ENCODE data around the gene TP53AIP1.

TP53AIP1 gene

GRCh38 chr11:128941573-128942271 lies 949 bp downstream of the TP53AIP1 start:
- H3K9ac ChIP-seq (ENCODE audit: low read depth, low read length), result no peak overlapping the region
- no peaks in the 10 kb centered on the region for H3K9me3 ChIP-seq (ENCODE audit: control insufficient read depth, insufficient read depth, low read length)
- no peaks in the 10 kb centered on the region for H3K4me1 ChIP-seq (ENCODE audit: control insufficient read depth, insufficient read depth, low read length)
- no peak overlapping the region for H3K4me3 ChIP-seq (ENCODE audit: low read depth, low read length)
- no peaks in the 10 kb centered on the region for H3K36me3 ChIP-seq (ENCODE audit: control insufficient read depth, insufficient read depth, low read length)
- H3K27me3 ChIP-seq (ENCODE audit: control insufficient read depth, insufficient read depth, low read length), result peaks cover 8% of the 10 kb centered on the region

- H3K9ac ChIP-seq (ENCODE audit: low read depth, low read length), result no peak overlapping the region
- H3K4me3 ChIP-seq (ENCODE audit: low read depth, low read length), result no peak overlapping the region
- no peaks in the 10 kb centered on the region for H3K36me3 ChIP-seq (ENCODE audit: control insufficient read depth, insufficient read depth, low read length)
- H3K27me3 ChIP-seq (ENCODE audit: control insufficient read depth, insufficient read depth, low read length), result peaks cover 8% of the 10 kb centered on the region
- H3K9me3 ChIP-seq (ENCODE audit: control insufficient read depth, insufficient read depth, low read length), result no peaks in the 10 kb centered on the region
- no peaks in the 10 kb centered on the region for H3K4me1 ChIP-seq (ENCODE audit: control insufficient read depth, insufficient read depth, low read length)
Measured at GRCh38 chr11:128941110-128941509, 1.6 kb downstream of the TP53AIP1 start.

GRCh38 chr11:128940603-128941002 lies 2.1 kb downstream of the TP53AIP1 start:
- no peak overlapping the region for H3K9ac ChIP-seq (ENCODE audit: low read depth, low read length)

GRCh38 chr11:128940156-128940555 lies 2.5 kb downstream of the TP53AIP1 start:
- peaks cover 8% of the 10 kb centered on the region for H3K27me3 ChIP-seq (ENCODE audit: control insufficient read depth, insufficient read depth, low read length)
- no peaks in the 10 kb centered on the region for H3K36me3 ChIP-seq (ENCODE audit: control insufficient read depth, insufficient read depth, low read length)
- no peaks in the 10 kb centered on the region for H3K4me1 ChIP-seq (ENCODE audit: control insufficient read depth, insufficient read depth, low read length)
- H3K9ac ChIP-seq (ENCODE audit: low read depth, low read length), result no peak overlapping the region
- H3K4me3 ChIP-seq (ENCODE audit: low read depth, low read length), result no peak overlapping the region
- H3K9me3 ChIP-seq (ENCODE audit: control insufficient read depth, insufficient read depth, low read length), result no peaks in the 10 kb centered on the region

More at GRCh38 chr11:128940603-128941002, 2.1 kb downstream of the TP53AIP1 start:
- H3K27me3 ChIP-seq (ENCODE audit: control insufficient read depth, insufficient read depth, low read length), result peaks cover 8% of the 10 kb centered on the region
- H3K4me1 ChIP-seq (ENCODE audit: control insufficient read depth, insufficient read depth, low read length), result no peaks in the 10 kb centered on the region
- no peaks in the 10 kb centered on the region for H3K36me3 ChIP-seq (ENCODE audit: control insufficient read depth, insufficient read depth, low read length)
- H3K4me3 ChIP-seq (ENCODE audit: low read depth, low read length), result no peak overlapping the region
- H3K9me3 ChIP-seq (ENCODE audit: control insufficient read depth, insufficient read depth, low read length), result no peaks in the 10 kb centered on the region

- Histone ChIP-seq H3K9me3 (ENCODE audit: control insufficient read depth, insufficient read depth, low read length) (no peaks in the 10 kb centered on the region), H3K4me3 (ENCODE audit: low read depth, low read length) (no peak overlapping the region), H3K9ac (ENCODE audit: low read depth, low read length) (no peak overlapping the region), H3K36me3 (ENCODE audit: control insufficient read depth, insufficient read depth, low read length) (no peaks in the 10 kb centered on the region), H3K27me3 (ENCODE audit: control insufficient read depth, insufficient read depth, low read length) (peaks cover 8% of the 10 kb centered on the region), H3K4me1 (ENCODE audit: control insufficient read depth, insufficient read depth, low read length) (no peaks in the 10 kb centered on the region)
Measured at GRCh38 chr11:128939591-128939990, 3.1 kb downstream of the TP53AIP1 start.

GRCh38 chr11:128938156-128938885 lies 4.3 kb downstream of the TP53AIP1 start:
- no peaks in the 10 kb centered on the region for H3K4me1 ChIP-seq (ENCODE audit: control insufficient read depth, insufficient read depth, low read length)
- no peaks in the 10 kb centered on the region for H3K36me3 ChIP-seq (ENCODE audit: control insufficient read depth, insufficient read depth, low read length)
- peaks cover 12% of the 10 kb centered on the region for H3K27me3 ChIP-seq (ENCODE audit: control insufficient read depth, insufficient read depth, low read length)
- no peaks in the 10 kb centered on the region for H3K9me3 ChIP-seq (ENCODE audit: control insufficient read depth, insufficient read depth, low read length)
- H3K9ac ChIP-seq (ENCODE audit: low read depth, low read length), result no peak overlapping the region
- no peak overlapping the region for H3K4me3 ChIP-seq (ENCODE audit: low read depth, low read length)

GRCh38 chr11:128937480-128937879 lies 5.2 kb downstream of the TP53AIP1 start:
- H3K4me1 ChIP-seq (ENCODE audit: control insufficient read depth, insufficient read depth, low read length), result no peaks in the 10 kb centered on the region
- no peaks in the 10 kb centered on the region for H3K9me3 ChIP-seq (ENCODE audit: control insufficient read depth, insufficient read depth, low read length)
- H3K9ac ChIP-seq (ENCODE audit: low read depth, low read length), result no peak overlapping the region
- H3K27me3 ChIP-seq (ENCODE audit: control insufficient read depth, insufficient read depth, low read length), result peaks cover 14% of the 10 kb centered on the region
- H3K4me3 ChIP-seq (ENCODE audit: low read depth, low read length), result no peak overlapping the region
- H3K36me3 ChIP-seq (ENCODE audit: control insufficient read depth, insufficient read depth, low read length), result no peaks in the 10 kb centered on the region

GRCh38 chr11:128936606-128937251 lies 5.9 kb downstream of the TP53AIP1 start:
- Histone ChIP-seq H3K4me3 (ENCODE audit: low read depth, low read length) (no peak overlapping the region), H3K9ac (ENCODE audit: low read depth, low read length) (no peak overlapping the region), H3K4me1 (ENCODE audit: control insufficient read depth, insufficient read depth, low read length) (no peaks in the 10 kb centered on the region), H3K36me3 (ENCODE audit: control insufficient read depth, insufficient read depth, low read length) (no peaks in the 10 kb centered on the region), H3K9me3 (ENCODE audit: control insufficient read depth, insufficient read depth, low read length) (no peaks in the 10 kb centered on the region), H3K27me3 (ENCODE audit: control insufficient read depth, insufficient read depth, low read length) (peaks cover 19% of the 10 kb centered on the region)

GRCh38 chr11:128934926-128935325 lies 7.7 kb downstream of the TP53AIP1 start:
- no peak overlapping the region for H3K9ac ChIP-seq (ENCODE audit: low read depth, low read length)
- H3K27me3 ChIP-seq (ENCODE audit: control insufficient read depth, insufficient read depth, low read length), result peaks cover 21% of the 10 kb centered on the region
- peaks cover 2% of the 10 kb centered on the region for H3K4me1 ChIP-seq (ENCODE audit: control insufficient read depth, insufficient read depth, low read length)
- no peaks in the 10 kb centered on the region for H3K9me3 ChIP-seq (ENCODE audit: control insufficient read depth, insufficient read depth, low read length)
- H3K4me3 ChIP-seq (ENCODE audit: low read depth, low read length), result no peak overlapping the region
- no peaks in the 10 kb centered on the region for H3K36me3 ChIP-seq (ENCODE audit: control insufficient read depth, insufficient read depth, low read length)

- no peaks in the 10 kb centered on the region for H3K36me3 ChIP-seq (ENCODE audit: control insufficient read depth, insufficient read depth, low read length)
- H3K4me3 ChIP-seq (ENCODE audit: low read depth, low read length), result no peak overlapping the region
- H3K27me3 ChIP-seq (ENCODE audit: control insufficient read depth, insufficient read depth, low read length), result peaks cover 21% of the 10 kb centered on the region
- no peak overlapping the region for H3K9ac ChIP-seq (ENCODE audit: low read depth, low read length)
- no peaks in the 10 kb centered on the region for H3K9me3 ChIP-seq (ENCODE audit: control insufficient read depth, insufficient read depth, low read length)
- peaks cover 5% of the 10 kb centered on the region for H3K4me1 ChIP-seq (ENCODE audit: control insufficient read depth, insufficient read depth, low read length)
Measured at GRCh38 chr11:128934351-128934750, 8.3 kb downstream of the TP53AIP1 start.

- Histone ChIP-seq H3K9ac (ENCODE audit: low read depth, low read length) (no peak overlapping the region), H3K27me3 (ENCODE audit: control insufficient read depth, insufficient read depth, low read length) (peaks cover 24% of the 10 kb centered on the region), H3K4me3 (ENCODE audit: low read depth, low read length) (no peak overlapping the region), H3K4me1 (ENCODE audit: control insufficient read depth, insufficient read depth, low read length) (peaks cover 7% of the 10 kb centered on the region), H3K36me3 (ENCODE audit: control insufficient read depth, insufficient read depth, low read length) (no peaks in the 10 kb centered on the region), H3K9me3 (ENCODE audit: control insufficient read depth, insufficient read depth, low read length) (no peaks in the 10 kb centered on the region)
Measured at GRCh38 chr11:128933481-128934178, 9.0 kb downstream of the TP53AIP1 start.
